Ovary (tissue), 9 donors: ENCODE data around the gene DMWD. TPM values are rescaled to one million over a fixed set of nuclear protein-coding genes. Genes with fewer than 3 reads are reported as not detected.

Source experiments
- DNase-seq, 5 donors: peaks; one replicate each; pipeline ENCODE4 v3.0.0-alpha.2; 2019 to 2020
- H3K27ac ChIP-seq, 2 donors: fragments of 200-600 bp; one replicate each; pipeline versions ENCODE4 v1.5.1 to v1.8.0; 2019 to 2022
- H3K27me3 ChIP-seq: fragments of 200-600 bp; one replicate; pipeline ENCODE4 v1.8.0; 2022
- H3K36me3 ChIP-seq: fragments of 200-600 bp; sonication (generic); one replicate; pipeline ENCODE4 v1.5.1; 2019
- H3K4me1 ChIP-seq: one replicate; pipeline ENCODE4 v1.8.1; 2013; ENCODE audit warnings: mild to moderate bottlenecking, moderate library complexity; ENCODE audit not compliant: insufficient read depth
- H3K4me3 ChIP-seq: fragments of 200-600 bp; sonication (generic); one replicate; pipeline ENCODE4 v1.5.1; 2017
- H3K9me3 ChIP-seq, 2 donors: fragments of 200-600 bp in 1 of 2; sonication (generic) in 1 of 2; one replicate each; pipeline versions ENCODE4 v1.5.1 to v1.8.1; 2013 to 2019; ENCODE audit warnings: mild to moderate bottlenecking in 1 of 2, moderate library complexity in 1 of 2
- CTCF ChIP-seq, 3 donors: fragments of 450-650 bp in 2 of 3; fragments of 200-600 bp in 1 of 3; IDR thresholded peaks; one replicate each; pipeline versions ENCODE4 v1.5.1 to v1.8.0; 2016 to 2022; ENCODE audit warnings: antibody characterized with exemption in 3 of 3, mild to moderate bottlenecking in 1 of 3
- EP300 ChIP-seq: sonication (generic); formaldehyde crosslinking; IDR thresholded peaks from one replicate; pipeline ENCODE4 v1.6.1; 2017; ENCODE audit warnings: antibody characterized with exemption
- POLR2A ChIP-seq: fragments of 450-650 bp; IDR thresholded peaks from one replicate; pipeline ENCODE4 v1.6.1; 2017; ENCODE audit warnings: antibody characterized with exemption, mild to moderate bottlenecking, moderate library complexity
- WGBS, 3 donors: extraction: QIAGEN DNeasy Blood & Tissue Kit in 1 of 3; methylation state at CpG; one replicate each; pipeline versions ENCODE4 v1.1.5 to v1.1.7; 2013 to 2017; 5-methylcytosine and 5-hydroxymethylcytosine counted together
- intact Hi-C, 4 donors: fragments of 100-400 bp; cut with DNase I; formaldehyde crosslinking; loops; one replicate each; pipeline versions ENCODE4 v1.11.0 to v1.15.1; 2022 to 2023
- polyA plus RNA-seq, 2 donors: library from polyadenylated mRNA; stranded (reverse); fragments of 200-250 nt in 1 of 2; fragments of 350-450 nt in 1 of 2; fragmentation: Illumina TruSeq in 1 of 2; extraction: RNeasy Lipid Tissue Mini Kit (QIAGEN cat#74804) in 1 of 2; gene quantifications; one replicate each; pipeline ENCODE4 v1.2.3, GENCODE V29; 2013 to 2014
- total RNA-seq, 7 donors: library from RNA; depleted of rRNA in 2 of 7; stranded (reverse); fragments of >200 nt in 2 of 7; fragmentation: NEBNext Ultra II Directional in 3 of 7; extraction: Animal tissue kit (Norgen Biotek cat#: 25700) in 3 of 7; gene quantifications; one replicate each; pipeline versions ENCODE4 v1.1.0 to v1.2.4, GENCODE V29; 2016 to 2023
- donor health status: DM: no; HTN: no; CAD: no; lungs with moderate emphysema.
- donor health status: DM: no; HTN: no; CAD: no.
- donor health status: Bipolar disorder and iron deficiency.
- donor health status: DM: yes; HTN: yes; CAD: no.
- donor health status: DM: no; HTN: no; CAD: no.
- donor health status: DM: yes; HTN: yes; CAD: no.

DMWD gene
- total and polyA plus RNA-seq, 9 donors: 11.4 to 85.4 (median 54.9) TPM

DNA sequence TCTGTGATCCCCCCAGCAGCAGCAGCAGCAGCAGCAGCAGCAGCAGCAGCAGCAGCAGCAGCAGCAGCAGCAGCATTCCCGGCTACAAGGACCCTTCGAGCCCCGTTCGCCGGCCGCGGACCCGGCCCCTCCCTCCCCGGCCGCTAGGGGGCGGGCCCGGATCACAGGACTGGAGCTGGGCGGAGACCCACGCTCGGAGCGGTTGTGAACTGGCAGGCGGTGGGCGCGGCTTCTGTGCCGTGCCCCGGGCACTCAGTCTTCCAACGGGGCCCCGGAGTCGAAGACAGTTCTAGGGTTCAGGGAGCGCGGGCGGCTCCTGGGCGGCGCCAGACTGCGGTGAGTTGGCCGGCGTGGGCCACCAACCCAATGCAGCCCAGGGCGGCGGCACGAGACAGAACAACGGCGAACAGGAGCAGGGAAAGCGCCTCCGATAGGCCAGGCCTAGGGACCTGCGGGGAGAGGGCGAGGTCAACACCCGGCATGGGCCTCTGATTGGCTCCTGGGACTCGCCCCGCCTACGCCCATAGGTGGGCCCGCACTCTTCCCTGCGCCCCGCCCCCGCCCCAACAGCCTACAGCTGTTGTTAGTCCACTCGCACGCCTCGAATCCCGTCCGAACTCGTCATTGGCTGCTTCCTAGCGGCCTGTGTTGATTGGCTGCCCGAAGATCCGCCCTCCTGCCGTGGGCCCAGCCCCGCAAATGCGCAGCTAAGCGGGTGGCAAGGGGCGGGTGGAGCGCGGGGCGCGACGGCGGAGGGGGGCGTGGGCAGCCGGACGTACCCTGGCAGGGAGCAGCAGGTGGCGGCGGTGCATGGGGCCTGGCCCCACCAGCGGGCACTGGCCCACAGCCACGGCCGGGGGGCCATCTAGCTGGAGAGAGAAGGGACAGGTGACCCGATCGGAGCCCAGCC lies 22.2 kb downstream of the DMWD start:
- TF ChIP-seq EP300: peak; percentile 66
- TF ChIP-seq CTCF (IDR thresholded peaks at IDR 0.05): peak; percentile 96 to 99 (median 96)
- peak; percentile 20 for TF ChIP-seq POLR2A
- peak; percentile 95 to 98 (median 97) for DNase-seq
- Histone ChIP-seq H3K9me3 (no peaks in the 10 kb centered on the region), H3K4me3 (peak overlapping the region; percentile 60), H3K27ac (peak overlapping the region; percentile 92 to 94), H3K27me3 (no peaks in the 10 kb centered on the region), H3K36me3 (no peaks in the 10 kb centered on the region), H3K4me1 (peaks cover 14% of the 10 kb centered on the region)
- intact Hi-C loops: loop anchor here in 2 of 4 donors (2.0 kb wide), 1 partner anchor 28 kb away; no protein-coding TSS in a partner anchor
- WGBS, 3 donors: 1 to 3% (median 2%) methylated on average over 51 to 79 of the region's 79 CpGs

DNA sequence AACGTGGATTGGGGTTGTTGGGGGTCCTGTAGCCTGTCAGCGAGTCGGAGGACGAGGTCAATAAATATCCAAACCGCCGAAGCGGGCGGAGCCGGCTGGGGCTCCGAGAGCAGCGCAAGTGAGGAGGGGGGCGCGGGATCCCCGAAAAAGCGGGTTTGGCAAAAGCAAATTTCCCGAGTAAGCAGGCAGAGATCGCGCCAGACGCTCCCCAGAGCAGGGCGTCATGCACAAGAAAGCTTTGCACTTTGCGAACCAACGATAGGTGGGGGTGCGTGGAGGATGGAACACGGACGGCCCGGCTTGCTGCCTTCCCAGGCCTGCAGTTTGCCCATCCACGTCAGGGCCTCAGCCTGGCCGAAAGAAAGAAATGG lies 22.8 kb downstream of the DMWD start:
- Histone ChIP-seq H3K9me3 (no peaks in the 10 kb centered on the region), H3K27me3 (no peaks in the 10 kb centered on the region), H3K4me1 (peaks cover 17% of the 10 kb centered on the region), H3K27ac (peak overlapping the region; percentile 92 to 94), H3K36me3 (no peaks in the 10 kb centered on the region), H3K4me3 (peak overlapping the region; percentile 60)
- WGBS, 3 donors: 0% methylated on average over 28 of the region's 28 CpGs
- no peak for TF ChIP-seq EP300
- TF ChIP-seq POLR2A: no peak
- no peak for TF ChIP-seq CTCF (IDR thresholded peaks at IDR 0.05)
- peak; percentile 72 to 81 (median 78) for DNase-seq
- intact Hi-C loops: loop anchor here (2.0 to 10.0 kb wide), 4 partner anchors 29 to 78 kb away; partner anchors contain the start of genes QPCTL (in 2 of the 4) and SNRPD2 (in 2 of the 4)

DNA sequence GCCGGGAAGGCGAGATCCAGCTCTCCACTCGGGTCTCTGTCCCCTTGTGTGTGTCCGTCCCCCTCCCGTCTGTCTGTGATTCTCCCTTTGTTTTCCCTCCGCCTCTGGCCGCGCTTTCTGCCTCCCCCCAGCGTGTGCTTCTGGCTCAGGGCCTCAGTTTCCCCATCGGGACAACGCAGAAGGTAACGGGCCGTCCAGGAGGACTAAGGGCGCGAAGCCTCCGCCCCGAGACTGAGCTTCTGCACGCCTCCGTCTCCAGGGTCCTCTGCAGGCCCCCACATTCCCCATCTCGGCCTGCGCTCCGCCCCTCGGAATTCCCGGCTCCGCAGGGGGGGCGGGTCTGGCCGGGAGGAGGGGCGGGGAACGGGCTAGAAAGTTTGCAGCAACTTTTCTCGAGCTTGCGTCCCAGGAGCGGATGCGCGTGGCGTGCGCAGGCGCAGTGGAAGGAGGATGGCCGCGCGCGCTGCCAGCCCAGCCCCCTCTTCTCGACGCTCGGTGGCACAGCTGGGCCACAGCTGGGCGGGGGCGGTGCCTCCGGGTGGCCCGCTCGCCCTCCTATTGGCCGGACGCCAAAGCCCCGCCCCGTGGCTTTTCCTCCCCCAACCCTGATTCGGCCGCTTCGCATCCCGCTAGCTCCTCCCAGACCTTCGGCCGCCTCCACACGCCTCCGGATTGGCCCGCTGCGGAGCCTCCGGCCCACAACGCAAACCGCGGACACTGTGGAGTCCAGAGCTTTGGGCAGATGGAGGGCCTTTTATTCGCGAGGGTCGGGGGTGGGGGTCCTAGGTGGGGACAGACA lies 23.5 kb downstream of the DMWD start, which contains the start of gene SIX5:
Gene SIX5, minus strand, starts transcription at position 269 of the 799 bp plus-strand sequence. CDS start 408 bp downstream, outside the sequence.
- peak; percentile 99 to 100 (median 100) for DNase-seq
- H3K36me3 ChIP-seq: no peaks in the 10 kb centered on the region
- peak; percentile 93 for TF ChIP-seq POLR2A
- TF ChIP-seq EP300: peak; percentile 87
- TF ChIP-seq CTCF (IDR thresholded peaks at IDR 0.05): no peak
- no peaks in the 10 kb centered on the region for H3K9me3 ChIP-seq
- 0 to 1% (median 0%) methylated on average over 55 to 70 of the region's 70 CpGs for WGBS, 3 donors
- H3K4me3 ChIP-seq: peak within 1 kb of the TSS; percentile 91
- no peaks in the 10 kb centered on the region for H3K27me3 ChIP-seq
- peak within 1 kb of the TSS; percentile 94 to 96 for H3K27ac ChIP-seq
- intact Hi-C loops: loop anchor here in 3 of 4 donors (5.0 to 10.0 kb wide), 3 partner anchors 52 to 77 kb away; partner anchors contain the start of genes QPCTL (in 2 of the 3) and SNRPD2 (in 2 of the 3)
- peaks cover 19% of the 10 kb centered on the region for H3K4me1 ChIP-seq

DNA sequence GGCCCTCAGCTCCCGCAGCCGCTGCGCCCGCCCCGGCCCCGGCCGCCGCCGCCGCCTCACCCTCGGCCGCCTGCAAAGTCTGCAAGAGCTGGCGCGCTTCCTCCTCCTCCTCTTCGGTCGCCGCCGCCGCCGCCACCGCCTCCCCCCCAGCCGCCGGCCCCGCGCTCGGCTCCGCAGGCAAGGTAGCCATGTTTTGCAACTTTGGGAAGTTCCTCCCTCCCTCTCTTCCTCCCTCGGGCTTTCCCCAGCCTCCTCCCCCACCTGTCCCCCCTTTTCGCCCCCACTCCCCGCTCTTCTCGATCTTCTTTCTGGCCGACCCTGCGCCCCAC lies 24.0 kb downstream of the DMWD start:
- H3K27ac ChIP-seq: peak overlapping the region; percentile 94 to 96
- peak in 2 of 5 donors; percentile 76 to 78 for DNase-seq
- intact Hi-C loops: loop anchor here in 3 of 4 donors (5.0 to 10.0 kb wide), 3 partner anchors 51 to 76 kb away; partner anchors contain the start of genes QPCTL (in 2 of the 3) and SNRPD2 (in 2 of the 3)
- no peaks in the 10 kb centered on the region for H3K36me3 ChIP-seq
- no peaks in the 10 kb centered on the region for H3K27me3 ChIP-seq
- peaks cover 21% of the 10 kb centered on the region for H3K4me1 ChIP-seq
- peak overlapping the region; percentile 91 for H3K4me3 ChIP-seq
- WGBS, 3 donors: 1 to 4% (median 2%) methylated on average over 28 to 33 of the region's 33 CpGs
- no peaks in the 10 kb centered on the region for H3K9me3 ChIP-seq
- TF ChIP-seq POLR2A (no peak), EP300 (no peak), CTCF (IDR thresholded peaks at IDR 0.05) (no peak)
